ENCODE data around the gene SACS. TPM values are rescaled to one million over a fixed set of nuclear protein-coding genes. Genes with fewer than 3 reads are reported as not detected.

Gene SACS
- total and polyA plus RNA-seq, 2 of the 8 experiments (the other 6 are each of a cell fraction or from before 2014, with no cell fraction given), result 11.0 to 54.2 TPM

DNA sequence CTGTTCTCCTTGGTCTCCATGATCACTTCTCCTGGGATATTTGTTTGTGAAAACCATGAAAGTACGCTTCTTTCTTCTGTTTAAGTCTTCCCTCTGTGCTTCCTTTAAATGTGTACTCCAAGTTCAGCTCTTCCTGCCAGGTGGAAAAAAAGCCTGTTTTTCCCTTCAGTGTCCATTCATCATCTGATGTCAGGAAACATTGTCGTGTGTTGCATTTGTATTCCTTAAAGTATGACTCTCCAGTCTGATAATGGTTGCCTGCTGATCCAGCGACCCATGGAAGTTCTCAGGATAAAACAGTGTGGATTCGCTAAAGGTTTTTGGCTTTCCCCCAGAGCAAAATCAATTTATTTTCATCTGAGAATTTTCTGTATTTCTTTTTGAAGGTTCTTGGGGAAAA, 22.3 kb downstream of the SACS start (continued):
- TF ChIP-seq, protein P1, sequence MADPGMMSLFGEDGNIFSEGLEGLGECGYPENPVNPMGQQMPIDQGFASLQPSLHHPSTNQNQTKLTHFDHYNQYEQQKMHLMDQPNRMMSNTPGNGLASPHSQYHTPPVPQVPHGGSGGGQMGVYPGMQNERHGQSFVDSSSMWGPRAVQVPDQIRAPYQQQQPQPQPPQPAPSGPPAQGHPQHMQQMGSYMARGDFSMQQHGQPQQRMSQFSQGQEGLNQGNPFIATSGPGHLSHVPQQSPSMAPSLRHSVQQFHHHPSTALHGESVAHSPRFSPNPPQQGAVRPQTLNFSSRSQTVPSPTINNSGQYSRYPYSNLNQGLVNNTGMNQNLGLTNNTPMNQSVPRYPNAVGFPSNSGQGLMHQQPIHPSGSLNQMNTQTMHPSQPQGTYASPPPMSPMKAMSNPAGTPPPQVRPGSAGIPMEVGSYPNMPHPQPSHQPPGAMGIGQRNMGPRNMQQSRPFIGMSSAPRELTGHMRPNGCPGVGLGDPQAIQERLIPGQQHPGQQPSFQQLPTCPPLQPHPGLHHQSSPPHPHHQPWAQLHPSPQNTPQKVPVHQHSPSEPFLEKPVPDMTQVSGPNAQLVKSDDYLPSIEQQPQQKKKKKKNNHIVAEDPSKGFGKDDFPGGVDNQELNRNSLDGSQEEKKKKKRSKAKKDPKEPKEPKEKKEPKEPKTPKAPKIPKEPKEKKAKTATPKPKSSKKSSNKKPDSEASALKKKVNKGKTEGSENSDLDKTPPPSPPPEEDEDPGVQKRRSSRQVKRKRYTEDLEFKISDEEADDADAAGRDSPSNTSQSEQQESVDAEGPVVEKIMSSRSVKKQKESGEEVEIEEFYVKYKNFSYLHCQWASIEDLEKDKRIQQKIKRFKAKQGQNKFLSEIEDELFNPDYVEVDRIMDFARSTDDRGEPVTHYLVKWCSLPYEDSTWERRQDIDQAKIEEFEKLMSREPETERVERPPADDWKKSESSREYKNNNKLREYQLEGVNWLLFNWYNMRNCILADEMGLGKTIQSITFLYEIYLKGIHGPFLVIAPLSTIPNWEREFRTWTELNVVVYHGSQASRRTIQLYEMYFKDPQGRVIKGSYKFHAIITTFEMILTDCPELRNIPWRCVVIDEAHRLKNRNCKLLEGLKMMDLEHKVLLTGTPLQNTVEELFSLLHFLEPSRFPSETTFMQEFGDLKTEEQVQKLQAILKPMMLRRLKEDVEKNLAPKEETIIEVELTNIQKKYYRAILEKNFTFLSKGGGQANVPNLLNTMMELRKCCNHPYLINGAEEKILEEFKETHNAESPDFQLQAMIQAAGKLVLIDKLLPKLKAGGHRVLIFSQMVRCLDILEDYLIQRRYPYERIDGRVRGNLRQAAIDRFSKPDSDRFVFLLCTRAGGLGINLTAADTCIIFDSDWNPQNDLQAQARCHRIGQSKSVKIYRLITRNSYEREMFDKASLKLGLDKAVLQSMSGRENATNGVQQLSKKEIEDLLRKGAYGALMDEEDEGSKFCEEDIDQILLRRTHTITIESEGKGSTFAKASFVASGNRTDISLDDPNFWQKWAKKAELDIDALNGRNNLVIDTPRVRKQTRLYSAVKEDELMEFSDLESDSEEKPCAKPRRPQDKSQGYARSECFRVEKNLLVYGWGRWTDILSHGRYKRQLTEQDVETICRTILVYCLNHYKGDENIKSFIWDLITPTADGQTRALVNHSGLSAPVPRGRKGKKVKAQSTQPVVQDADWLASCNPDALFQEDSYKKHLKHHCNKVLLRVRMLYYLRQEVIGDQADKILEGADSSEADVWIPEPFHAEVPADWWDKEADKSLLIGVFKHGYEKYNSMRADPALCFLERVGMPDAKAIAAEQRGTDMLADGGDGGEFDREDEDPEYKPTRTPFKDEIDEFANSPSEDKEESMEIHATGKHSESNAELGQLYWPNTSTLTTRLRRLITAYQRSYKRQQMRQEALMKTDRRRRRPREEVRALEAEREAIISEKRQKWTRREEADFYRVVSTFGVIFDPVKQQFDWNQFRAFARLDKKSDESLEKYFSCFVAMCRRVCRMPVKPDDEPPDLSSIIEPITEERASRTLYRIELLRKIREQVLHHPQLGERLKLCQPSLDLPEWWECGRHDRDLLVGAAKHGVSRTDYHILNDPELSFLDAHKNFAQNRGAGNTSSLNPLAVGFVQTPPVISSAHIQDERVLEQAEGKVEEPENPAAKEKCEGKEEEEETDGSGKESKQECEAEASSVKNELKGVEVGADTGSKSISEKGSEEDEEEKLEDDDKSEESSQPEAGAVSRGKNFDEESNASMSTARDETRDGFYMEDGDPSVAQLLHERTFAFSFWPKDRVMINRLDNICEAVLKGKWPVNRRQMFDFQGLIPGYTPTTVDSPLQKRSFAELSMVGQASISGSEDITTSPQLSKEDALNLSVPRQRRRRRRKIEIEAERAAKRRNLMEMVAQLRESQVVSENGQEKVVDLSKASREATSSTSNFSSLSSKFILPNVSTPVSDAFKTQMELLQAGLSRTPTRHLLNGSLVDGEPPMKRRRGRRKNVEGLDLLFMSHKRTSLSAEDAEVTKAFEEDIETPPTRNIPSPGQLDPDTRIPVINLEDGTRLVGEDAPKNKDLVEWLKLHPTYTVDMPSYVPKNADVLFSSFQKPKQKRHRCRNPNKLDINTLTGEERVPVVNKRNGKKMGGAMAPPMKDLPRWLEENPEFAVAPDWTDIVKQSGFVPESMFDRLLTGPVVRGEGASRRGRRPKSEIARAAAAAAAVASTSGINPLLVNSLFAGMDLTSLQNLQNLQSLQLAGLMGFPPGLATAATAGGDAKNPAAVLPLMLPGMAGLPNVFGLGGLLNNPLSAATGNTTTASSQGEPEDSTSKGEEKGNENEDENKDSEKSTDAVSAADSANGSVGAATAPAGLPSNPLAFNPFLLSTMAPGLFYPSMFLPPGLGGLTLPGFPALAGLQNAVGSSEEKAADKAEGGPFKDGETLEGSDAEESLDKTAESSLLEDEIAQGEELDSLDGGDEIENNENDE (IDR thresholded peaks at IDR 0.05; ENCODE audit: insufficient replicate concordance, low read length), result no peak
- TF ChIP-seq SUZ12 (IDR thresholded peaks at IDR 0.05; ENCODE audit: low read length), result no peak
- TF ChIP-seq ASH2L (IDR thresholded peaks at IDR 0.05; ENCODE audit: low read length), result no peak
- no peak for TF ChIP-seq SAP30 (IDR thresholded peaks at IDR 0.05; ENCODE audit: insufficient read depth, insufficient replicate concordance, low read length)
- TF ChIP-seq POLR2A (IDR thresholded peaks at IDR 0.05; ENCODE audit: control extremely low read depth in 1 of 2, low read depth in 2 of 2, low read length in 2 of 2), result no peak
- TF ChIP-seq MAFK (IDR thresholded peaks at IDR 0.05; ENCODE audit: low read depth, low read length), result no peak
- no peak for TF ChIP-seq SIRT6 (IDR thresholded peaks at IDR 0.05; ENCODE audit: low read length)

Data from H1 (cell line).